ENCODE results near the gene NLGN2.

NLGN2 gene

GRCh38 chr17:7466639-7467341 lies 59.1 kb downstream of the NLGN2 start:
- Histone ChIP-seq H3K27me3 (ENCODE audit: control insufficient read depth, insufficient read depth, low read length) (no peaks in the 10 kb centered on the region), H3K36me3 (ENCODE audit: control insufficient read depth, insufficient read depth, low read length) (peaks cover 4% of the 10 kb centered on the region), H3K9me3 (ENCODE audit: control insufficient read depth, low read length) (no peaks in the 10 kb centered on the region), H3K4me3 (ENCODE audit: low read length) (no peak overlapping the region), H3K4me1 (ENCODE audit: control insufficient read depth, insufficient read depth, low read length) (no peaks in the 10 kb centered on the region), H3K9ac (ENCODE audit: low read length) (no peak overlapping the region)

DNA sequence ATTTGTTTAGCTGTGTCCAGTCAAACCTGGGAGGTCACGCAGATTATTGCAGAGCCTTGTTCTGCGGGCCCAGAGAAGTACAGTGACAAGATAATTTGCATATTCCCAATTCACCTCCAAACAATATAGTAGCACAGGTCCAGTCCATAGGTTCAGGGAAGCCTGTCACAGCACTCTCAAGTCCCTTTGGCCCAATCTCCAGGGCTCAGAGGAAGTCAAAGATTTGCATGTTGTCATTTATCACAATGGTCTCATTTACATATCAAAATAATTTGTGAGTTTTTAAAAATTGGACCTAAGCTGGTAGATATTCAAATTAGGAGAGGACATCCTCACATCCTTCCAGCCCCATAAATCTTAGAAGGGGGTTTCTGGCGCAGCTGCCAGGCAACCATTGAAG lies 59.9 kb downstream of the NLGN2 start:
- H3K4me1 ChIP-seq (ENCODE audit: control insufficient read depth, insufficient read depth, low read length): no peaks in the 10 kb centered on the region

GRCh38 chr17:7468290-7468689 lies 60.6 kb downstream of the NLGN2 start:
- H3K4me1 ChIP-seq (ENCODE audit: control insufficient read depth, insufficient read depth, low read length): no peaks in the 10 kb centered on the region
- peaks cover 4% of the 10 kb centered on the region for H3K36me3 ChIP-seq (ENCODE audit: control insufficient read depth, insufficient read depth, low read length)
- no peak overlapping the region for H3K9ac ChIP-seq (ENCODE audit: low read length)

More for the DNA sequence above, 59.9 kb downstream of the NLGN2 start:
- H3K36me3 ChIP-seq (ENCODE audit: control insufficient read depth, insufficient read depth, low read length): peaks cover 4% of the 10 kb centered on the region
- no peaks in the 10 kb centered on the region for H3K27me3 ChIP-seq (ENCODE audit: control insufficient read depth, insufficient read depth, low read length)
- H3K4me3 ChIP-seq (ENCODE audit: low read length): no peak overlapping the region
- H3K9ac ChIP-seq (ENCODE audit: low read length): no peak overlapping the region
- H3K9me3 ChIP-seq (ENCODE audit: control insufficient read depth, low read length): no peaks in the 10 kb centered on the region

DNA sequence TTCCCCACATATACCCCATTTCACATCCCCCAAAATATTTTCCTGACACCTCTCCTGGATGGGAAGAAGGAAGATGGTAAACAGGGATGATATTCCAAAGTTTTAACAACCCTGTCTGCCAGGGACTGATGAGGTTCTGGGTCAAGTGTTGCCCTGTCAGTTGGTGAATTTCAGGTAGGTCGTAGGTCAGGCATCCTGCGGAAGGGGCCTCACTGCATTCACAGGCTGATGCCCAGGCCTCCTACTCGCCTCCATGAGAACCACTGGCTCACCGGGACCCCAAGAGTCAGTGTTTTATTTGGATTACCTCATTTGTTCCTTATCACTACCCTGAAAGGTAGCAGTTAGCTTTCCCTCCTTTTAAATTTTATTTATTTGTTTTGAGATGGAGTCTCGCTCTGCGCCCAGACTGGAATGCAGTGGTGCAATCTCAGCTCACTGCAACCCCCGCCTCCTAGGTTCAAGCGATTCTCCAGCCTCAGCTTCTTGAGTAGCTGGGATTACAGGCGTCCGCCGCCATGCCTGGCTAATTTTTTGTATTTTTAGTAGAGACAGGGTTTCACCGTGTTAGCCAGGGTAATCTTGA lies 61.3 kb downstream of the NLGN2 start:
- Histone ChIP-seq H3K9me3 (ENCODE audit: control insufficient read depth, low read length) (no peaks in the 10 kb centered on the region), H3K4me1 (ENCODE audit: control insufficient read depth, insufficient read depth, low read length) (no peaks in the 10 kb centered on the region), H3K27me3 (ENCODE audit: control insufficient read depth, insufficient read depth, low read length) (no peaks in the 10 kb centered on the region), H3K36me3 (ENCODE audit: control insufficient read depth, insufficient read depth, low read length) (peaks cover 4% of the 10 kb centered on the region), H3K9ac (ENCODE audit: low read length) (no peak overlapping the region), H3K4me3 (ENCODE audit: low read length) (no peak overlapping the region)

More at GRCh38 chr17:7468290-7468689, 60.6 kb downstream of the NLGN2 start:
- Histone ChIP-seq H3K9me3 (ENCODE audit: control insufficient read depth, low read length) (no peaks in the 10 kb centered on the region), H3K27me3 (ENCODE audit: control insufficient read depth, insufficient read depth, low read length) (no peaks in the 10 kb centered on the region), H3K4me3 (ENCODE audit: low read length) (no peak overlapping the region)
